NCI-H1105 treated with DMSO at 0.1 percent for 48 hours (cell line): ENCODE results near the gene WDR54.
A peak's percentile ranks its signal among the peaks of the same experiment; 100 is the strongest.
"Not testable (repeated sequence)": the region's sequence is repeated elsewhere in the genome, so short reads cannot be mapped to it uniquely, and the experiment has no call there.

Experiments used
- DNase-seq: peaks from one replicate; lab custom pipeline; 2025; lab: John Stamatoyannopoulos, UW

WDR54 gene

DNA sequence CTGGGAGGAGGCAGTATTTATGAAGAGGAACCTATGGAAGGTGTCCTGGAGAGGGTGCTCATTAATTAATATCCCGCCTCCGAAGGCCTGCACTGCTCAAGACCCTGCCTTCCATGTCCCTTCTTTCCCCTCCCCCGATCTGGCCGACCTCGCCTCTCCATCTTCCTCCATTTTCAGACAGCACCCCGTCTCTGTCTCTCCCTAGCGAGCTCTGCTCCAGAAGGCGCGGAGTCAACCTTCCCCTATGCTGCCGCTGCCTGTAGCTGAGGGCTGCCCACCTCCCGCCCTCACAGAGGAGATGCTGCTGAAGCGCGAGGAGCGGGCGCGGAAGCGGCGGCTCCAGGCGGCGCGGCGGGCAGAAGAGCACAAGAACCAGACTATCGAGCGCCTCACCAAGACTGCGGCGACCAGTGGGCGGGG, 35.6 kb downstream of the WDR54 start:
- peak; percentile 63 for DNase-seq

DNA sequence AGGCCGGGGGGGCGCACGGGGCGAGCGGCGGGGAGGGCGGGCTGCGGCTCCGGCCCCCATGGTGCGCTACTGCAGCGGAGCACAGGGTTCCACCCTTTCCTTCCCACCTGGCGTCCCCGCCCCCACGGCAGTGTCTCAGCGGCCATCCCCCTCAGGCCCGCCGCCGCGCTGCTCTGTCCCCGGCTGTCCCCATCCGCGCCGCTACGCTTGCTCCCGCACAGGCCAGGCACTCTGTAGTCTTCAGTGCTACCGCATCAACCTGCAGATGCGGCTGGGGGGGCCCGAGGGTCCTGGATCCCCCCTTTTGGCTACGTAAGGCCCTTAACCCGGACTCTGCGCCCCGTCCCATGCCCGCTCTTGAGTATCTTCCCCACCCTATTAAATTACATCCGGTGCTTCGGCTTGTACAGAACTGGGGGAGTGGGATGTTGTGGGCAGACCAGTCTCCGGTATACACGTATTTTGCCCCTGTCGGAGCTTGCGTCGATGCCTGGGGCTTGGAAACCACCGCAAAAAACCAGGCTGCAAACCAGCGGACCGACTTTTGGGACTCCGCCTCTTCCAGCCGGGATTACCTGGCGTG, 36.1 kb downstream of the WDR54 start:
- peak; percentile 74 for DNase-seq

DNA sequence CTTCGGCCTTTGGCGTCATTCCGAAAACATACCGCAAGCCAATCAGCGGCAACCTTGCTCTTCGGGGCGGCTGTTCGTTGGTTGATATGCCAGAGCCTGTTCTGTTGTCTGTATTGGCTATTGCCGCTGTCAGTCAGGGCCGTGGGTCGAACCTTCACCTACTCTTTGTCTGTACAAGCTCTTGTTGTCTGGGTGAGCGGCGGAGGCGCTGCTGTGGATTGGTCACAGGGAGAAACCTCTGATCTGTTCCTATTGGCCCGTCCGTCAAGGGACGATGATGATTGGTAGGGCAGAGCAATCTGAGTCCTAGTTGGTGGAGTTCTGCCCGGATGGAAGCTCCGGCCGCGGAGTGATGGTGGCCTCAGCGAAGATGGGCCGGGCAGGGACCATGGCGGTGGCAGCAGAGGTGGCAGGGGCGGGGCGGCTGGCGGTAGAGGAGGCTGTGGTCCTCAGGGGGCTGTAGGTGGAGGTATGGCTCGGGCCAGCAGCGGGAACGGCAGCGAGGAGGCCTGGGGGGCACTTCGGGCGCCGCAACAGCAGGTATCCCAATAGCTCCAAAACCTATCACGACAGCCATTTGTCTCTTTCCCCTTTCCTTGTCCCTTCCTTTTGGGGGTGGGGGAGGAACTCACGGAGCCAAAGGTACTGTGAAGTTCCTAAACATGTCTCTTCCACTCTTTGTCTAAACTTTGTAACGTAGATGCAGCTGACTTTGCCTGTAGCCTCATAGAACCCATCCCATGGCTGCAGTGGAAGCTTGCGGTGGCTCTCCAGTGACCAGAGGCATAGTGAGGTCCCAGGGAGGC, 36.8 kb downstream of the WDR54 start, which contains the start of gene WBP1:
Gene WBP1 (plus strand): TSS at position 307 of the 806 bp plus-strand sequence. CDS start 165 bp downstream, at position 472.
- peak; percentile 99 for DNase-seq

DNA sequence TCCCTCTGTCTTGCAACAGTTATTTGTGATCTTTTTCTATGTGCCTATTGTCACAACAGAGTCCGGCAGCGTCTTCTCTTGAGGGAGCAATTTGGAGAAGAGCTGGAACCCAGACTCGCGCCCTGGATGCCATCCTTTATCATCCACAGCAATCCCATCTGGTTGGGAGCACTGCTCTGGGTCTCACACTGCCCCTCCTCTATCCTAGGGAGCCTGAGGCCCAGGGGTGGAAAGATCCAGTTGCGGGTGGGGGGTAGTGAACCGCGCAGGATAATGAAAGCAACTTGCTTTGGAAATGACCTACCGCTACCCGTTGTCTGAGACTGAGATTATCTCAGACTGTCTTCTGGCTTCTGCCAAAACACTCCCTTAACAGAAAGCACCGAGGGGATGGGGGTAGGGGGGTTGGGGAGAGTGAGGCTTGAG, 37.4 kb downstream of the WDR54 start:
- DNase-seq = no peak

DNA sequence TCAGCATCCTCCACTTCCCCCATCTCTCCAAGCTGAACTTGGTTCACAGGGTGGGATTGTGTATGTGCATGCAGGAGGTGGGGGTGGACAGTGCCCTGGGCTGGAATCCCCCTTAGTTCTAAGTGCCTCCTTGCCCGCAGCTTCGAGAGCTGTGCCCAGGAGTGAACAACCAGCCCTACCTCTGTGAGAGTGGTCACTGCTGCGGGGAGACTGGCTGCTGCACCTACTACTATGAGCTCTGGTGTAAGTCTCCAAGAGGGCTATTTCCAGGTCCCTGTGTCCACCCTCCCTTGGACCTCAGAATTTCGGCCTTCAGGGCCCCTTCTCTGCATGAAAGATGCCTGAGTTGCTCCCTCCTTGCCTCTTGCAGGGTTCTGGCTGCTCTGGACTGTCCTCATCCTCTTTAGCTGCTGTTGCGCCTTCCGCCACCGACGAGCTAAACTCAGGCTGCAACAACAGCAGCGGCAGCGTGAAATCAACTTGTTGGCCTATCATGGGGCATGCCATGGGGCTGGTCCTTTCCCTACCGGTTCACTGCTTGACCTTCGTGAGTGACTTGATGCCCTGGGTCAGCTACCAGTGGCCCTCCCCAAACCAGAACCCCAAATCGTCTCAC, 38.1 kb downstream of the WDR54 start:
- DNase-seq = not testable (repeated sequence)

DNA sequence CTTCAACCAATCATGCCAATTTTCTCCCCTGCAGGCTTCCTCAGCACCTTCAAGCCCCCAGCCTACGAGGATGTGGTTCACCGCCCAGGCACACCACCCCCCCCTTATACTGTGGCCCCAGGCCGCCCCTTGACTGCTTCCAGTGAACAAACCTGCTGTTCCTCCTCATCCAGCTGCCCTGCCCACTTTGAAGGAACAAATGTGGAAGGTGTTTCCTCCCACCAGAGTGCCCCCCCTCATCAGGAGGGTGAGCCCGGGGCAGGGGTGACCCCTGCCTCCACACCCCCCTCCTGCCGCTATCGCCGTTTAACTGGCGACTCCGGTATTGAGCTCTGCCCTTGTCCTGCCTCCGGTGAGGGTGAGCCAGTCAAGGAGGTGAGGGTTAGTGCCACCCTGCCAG, 38.7 kb downstream of the WDR54 start:
- not testable (repeated sequence) for DNase-seq

DNA sequence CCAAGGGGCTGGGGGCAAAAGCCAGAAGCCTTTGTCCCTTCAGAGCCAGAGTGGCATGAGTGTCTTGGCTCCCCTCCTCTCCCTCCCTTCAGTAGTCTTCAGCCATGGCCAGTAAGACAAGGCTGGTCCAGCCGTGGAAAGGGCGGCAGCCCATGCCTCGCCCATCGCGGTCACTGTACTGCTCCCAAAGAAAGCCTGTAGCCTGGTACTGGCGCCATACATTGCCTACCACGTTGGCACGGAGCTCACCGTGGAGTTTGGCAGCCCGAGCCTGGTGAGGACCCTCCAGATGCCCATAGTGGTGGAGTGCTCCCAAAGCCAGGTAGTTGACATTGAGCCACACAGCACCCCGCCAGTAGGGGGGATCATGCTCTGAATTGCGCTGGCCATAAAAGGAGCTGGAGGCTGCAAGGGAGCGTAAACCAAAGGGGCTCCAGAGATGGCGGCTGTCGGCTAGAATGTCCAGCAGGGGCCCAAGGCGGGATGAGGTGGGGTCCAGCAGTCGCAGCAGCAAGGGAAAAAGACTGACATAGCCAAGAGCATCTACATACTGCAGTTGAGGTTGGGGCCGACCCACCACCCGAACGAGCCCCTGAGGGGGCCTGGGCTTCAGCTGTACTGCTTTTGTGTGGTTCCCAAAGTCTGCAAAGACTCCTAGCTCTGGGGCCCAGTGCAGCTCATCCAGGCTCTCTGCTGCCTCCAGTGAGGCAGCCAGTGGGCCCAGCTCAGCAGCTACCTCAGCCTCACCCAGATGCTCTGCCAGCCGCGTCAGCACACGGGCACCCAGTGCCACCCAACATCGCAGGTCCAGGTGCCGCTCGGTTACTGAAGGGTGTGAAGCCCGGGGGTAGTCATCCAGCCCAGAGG, 39.9 kb downstream of the WDR54 start:
- no peak for DNase-seq

DNA sequence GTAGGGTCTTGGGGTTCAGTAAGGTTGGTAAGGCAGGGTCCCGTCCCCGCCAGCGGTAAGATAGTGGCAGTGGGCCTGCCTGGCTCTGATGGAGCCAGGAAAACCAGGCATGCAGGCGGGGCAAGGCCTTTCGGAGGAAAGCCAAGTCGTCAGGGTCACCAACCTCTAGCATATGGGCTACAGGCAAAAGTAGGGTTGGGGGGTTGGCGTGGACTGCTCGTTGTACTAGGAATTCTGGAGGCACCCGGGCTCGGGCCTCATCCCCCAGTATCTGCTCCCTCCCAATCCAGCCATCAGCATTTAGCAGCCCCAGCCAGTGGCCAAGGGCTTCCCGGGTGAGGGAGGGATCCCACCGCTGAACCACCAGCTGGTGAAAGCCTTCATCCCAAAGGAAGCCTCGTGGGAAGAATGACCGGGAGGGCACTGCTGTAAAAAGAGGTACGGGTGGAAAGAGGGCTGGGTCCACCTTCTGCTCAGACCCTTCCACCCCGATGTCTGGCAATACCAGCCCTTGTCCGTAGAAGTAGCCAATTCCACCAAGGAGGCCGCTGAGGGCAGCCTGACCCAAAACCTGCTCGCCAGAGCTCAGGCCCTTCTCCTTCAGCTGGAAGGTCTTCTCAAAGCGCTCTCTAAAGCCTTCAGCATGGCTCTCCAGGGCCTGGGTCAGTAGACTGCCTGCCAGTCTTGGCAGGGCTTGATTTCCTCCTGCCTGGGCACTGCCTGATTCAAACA, 40.7 kb downstream of the WDR54 start:
- no peak for DNase-seq

DNA sequence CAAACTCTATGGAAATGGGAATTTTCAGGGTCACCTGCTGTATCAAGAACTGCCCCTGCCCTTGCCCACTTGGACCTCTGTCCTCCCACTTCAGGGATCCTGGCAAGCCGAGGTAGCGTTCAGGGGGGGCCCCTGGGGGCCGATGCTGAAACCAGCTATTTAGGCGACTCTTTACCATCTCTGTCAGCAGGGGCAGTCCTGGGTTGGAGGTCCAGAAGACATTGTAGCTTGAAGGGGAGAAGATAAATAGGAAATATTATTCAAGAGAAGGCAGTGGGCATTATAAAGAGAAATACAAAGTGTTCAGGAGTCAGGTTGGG, 41.2 kb downstream of the WDR54 start:
- no peak for DNase-seq

DNA sequence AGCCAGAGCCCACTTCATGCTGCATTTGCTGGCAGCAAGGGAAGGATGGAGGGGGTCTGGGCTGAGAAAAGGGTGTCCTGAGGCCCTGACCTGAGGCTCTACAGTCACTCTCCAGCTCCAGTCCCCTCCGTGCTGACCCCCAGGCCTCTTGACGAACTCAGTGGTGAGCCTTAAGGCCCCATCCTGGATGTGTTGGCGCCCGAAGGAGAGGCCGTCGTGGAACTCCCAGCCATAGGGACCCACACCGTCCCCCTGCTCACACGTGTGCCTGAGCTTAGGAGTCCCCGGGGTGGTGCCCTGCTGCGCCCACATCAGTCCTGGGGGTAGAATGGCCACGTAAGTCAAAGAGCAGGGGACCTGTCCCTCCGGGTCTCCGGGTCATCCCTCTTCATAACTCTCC, 42.9 kb downstream of the WDR54 start:
- no peak for DNase-seq

DNA sequence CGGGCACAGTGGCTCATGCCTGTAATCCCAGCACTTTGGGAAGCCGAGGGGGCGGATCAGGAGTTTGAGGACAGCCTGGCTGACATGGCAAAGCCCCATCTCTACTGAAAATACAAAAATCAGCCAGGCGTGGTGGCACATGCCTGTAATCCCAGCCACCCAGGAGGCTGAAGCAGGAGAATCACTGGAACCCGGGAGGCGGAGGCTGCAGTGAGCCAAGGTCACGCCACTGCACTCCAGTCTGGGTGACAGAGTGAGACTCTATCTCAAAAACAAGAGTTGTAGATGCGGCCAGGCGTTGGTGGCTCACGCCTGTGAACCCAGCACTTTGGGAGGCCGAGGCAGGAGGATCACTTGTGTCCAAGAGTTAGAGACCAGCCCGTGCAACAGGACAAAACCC, 49.2 kb downstream of the WDR54 start:
- not testable (repeated sequence) for DNase-seq

DNA sequence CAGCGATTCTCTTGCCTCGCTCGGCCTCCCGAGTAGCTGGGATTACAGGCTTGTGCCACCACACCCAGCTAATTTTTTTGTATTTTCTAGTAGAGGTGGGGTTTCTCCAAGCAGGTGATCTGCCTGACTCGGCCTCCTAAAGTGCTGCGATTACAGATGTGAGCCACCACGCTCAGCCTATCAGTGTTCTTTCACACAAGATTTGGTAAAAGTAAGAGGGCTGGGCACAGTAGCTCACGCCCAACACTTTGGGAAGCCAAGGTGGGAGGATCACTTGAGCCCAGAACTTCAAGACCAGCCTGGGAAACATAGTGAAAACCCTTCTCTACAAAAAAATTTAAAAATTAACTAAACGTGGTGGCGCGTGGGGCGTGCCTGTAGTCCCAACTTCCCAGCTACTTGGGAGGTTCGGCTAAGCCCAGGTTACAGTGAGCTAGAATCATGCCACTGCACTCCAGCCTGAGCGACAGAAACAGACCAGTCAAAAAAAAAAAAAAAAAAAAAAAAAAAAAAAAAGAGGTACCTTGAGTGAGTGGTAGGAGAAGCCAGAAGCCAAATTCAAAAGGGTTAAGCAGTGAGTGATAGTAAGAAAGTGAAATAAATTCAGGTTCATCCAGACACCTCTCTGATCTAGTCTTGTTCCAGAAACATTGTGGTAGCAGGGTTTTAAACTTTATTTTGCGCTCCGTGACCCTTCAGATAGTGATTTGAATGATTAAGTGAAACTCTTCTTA, 50.0 kb downstream of the WDR54 start:
- no peak for DNase-seq

DNA sequence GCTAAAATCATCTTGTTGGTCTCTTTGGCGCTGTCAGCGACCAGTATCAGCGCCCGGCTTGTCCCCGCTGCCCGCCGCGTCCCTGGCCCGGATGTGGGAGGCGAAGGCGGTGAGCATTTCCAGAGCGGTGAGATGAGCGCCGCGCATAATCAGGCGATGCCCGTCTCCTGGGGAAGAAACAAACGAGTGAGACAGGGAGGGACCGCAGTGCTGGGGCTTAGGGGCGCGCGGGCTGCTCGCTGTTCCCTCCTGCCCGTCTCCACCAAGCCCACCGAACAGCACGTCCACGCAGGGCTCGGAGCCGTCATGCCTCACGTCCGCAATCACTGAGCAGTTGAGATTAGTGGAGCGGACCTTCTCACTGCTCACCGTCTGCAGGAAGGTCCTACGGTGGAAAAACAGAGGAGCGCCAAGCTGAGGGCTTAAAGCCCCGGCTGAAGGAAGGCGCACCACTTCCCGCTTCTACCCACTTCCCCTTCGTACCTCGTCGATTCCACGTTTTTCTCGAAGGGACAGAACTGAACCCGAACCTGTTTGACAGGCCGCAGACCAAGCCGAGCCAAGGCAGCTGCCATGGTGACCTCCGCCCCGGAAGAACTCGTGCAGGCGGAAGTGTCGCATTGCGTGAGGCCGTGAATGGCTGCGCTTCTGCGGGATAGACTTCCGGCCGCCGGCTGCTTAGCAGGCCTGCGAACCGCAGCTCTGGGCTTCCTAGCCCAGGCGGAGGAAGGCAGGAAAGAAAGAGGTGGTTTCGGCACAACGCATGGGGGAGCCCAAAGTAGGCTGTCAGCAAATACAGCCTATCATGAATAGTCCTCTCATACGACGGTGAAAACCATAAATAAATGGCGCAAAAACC, 50.8 kb downstream of the WDR54 start, which contains the start of gene MRPL53:
Gene MRPL53 (minus strand): TSS at position 595 of the 859 bp plus-strand sequence. CDS start 20 bp downstream, at position 575.
- peak; percentile 89 for DNase-seq

DNA sequence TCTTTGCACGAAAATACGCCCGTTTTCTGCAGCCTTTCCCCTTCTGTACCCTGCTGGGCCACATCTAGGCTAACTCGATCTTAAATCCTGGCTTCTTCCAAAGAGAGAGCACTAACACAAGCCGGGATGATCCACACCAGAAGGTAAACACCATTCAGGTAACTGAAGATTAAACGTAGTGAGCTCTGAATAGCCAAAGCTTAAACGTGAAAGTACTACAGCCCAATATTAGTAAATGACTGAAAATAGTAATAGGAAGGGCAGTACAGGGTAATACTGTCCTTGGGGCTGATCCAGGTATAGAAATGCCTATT, 51.4 kb downstream of the WDR54 start:
- no peak for DNase-seq

DNA sequence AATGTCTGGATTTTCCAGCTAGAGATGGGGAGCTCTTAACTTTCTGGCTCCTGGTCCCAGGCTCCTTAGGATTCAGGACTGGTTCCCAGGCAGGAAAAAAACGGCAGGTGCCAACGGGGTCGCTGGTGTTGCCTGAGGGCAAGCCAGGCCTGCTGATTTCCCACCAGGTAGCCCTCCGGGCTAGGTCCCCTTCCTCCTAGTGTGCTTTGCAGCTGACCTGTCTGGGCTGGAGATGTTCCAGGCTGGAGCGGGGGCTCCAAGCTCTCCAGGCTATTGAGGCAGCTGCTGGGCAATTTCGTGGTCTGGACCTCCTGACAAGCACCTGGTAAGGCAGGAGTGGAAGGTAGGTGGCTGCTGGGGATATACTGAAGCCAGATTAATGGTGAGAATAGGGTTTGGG, 53.0 kb downstream of the WDR54 start:
- no peak for DNase-seq

DNA sequence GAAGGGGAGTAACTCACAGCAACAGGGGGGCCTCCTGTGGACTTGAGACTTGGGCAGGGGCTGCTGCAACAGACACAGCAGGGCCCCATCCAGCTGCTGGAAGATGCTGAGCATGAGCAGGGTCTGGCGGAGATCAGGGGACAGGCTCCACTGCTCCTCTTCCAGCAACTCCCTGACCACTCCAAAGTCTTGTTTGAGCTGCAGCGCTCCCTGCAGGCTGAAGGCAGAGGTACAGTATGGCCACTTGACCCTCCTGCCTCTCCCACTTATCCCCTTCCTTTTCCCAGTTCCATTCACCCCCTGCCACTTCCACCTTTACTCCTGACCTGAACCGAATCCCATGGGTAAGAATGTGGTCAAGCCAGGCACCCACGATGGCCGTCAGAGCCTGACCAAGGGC, 53.4 kb downstream of the WDR54 start:
- no peak for DNase-seq
